Erythroblast (primary cell): ENCODE data around the gene KMT2C.
"Not testable (repeated sequence)": the region's sequence is repeated elsewhere in the genome, so short reads cannot be mapped to it uniquely, and the experiment has no call there.

Source experiments
- GATA1 ChIP-seq: IDR thresholded peaks from 2 replicates; pipeline ENCODE4 v1.6.1; 2011; ENCODE audit warnings: low read depth, mild to moderate bottlenecking, control low read depth, low read length, moderate library complexity
- POLR2A ChIP-seq: IDR thresholded peaks from 2 replicates; pipeline ENCODE4 v1.6.1; 2011; ENCODE audit warnings: mild to moderate bottlenecking, low read length

DNA sequence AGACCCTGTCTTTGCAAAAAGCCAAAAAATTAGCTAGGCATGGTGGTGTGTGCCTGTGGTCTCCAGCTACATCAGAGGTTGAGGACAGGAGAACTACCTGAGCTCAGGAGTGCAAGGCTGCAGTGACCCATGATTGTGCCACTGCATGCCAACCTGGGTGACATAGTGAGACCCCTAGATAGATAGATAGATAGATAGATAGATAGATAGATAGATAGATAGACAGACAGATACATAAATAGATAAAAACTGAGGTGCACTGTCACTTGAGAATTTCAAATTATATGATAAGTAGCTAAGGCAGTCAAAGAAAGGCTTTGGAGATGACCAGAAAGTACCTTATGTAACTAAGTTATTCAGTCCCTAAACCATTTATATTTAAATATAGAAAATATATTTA is 231.4 kb downstream of the KMT2C start:
- not testable (repeated sequence) for TF ChIP-seq POLR2A, GATA1
